GM23248 (cell line): ENCODE results near the gene RCE1. TPM values are rescaled to one million over a fixed set of nuclear protein-coding genes. Genes with fewer than 3 reads are reported as not detected.

ENCODE experiments used
- DNase-seq: peaks from one replicate; pipeline ENCODE4 v3.0.0-alpha.2; 2015
- H2AFZ ChIP-seq: fragments of 200-600 bp; sonication (generic); 2 replicates; pipeline ENCODE4 v1.6.1; 2016; ENCODE audit warnings: antibody characterized with exemption
- H3F3A ChIP-seq: fragments of 200-600 bp; sonication (generic); 2 replicates; pipeline ENCODE4 v1.6.1; 2016; ENCODE audit warnings: mild to moderate bottlenecking, antibody characterized with exemption, mixed run types; ENCODE audit not compliant: insufficient read depth
- H3K27ac ChIP-seq: fragments of 200-600 bp; sonication (generic); 2 replicates; pipeline ENCODE4 v1.5.1; 2016; ENCODE audit warnings: mild to moderate bottlenecking
- H3K27me3 ChIP-seq: fragments of 200-600 bp; sonication (generic); replicated peaks from 2 replicates; pipeline ENCODE4 v1.6.1; 2016; ENCODE audit warnings: mild to moderate bottlenecking; ENCODE audit not compliant: insufficient read depth
- H3K36me3 ChIP-seq: fragments of 200-600 bp; sonication (generic); 2 replicates; pipeline ENCODE4 v1.6.1; 2016; ENCODE audit warnings: low read depth, mild to moderate bottlenecking
- H3K4me1 ChIP-seq: fragments of 200-600 bp; sonication (generic); 2 replicates; pipeline ENCODE4 v1.6.1; 2016; ENCODE audit warnings: mild to moderate bottlenecking; ENCODE audit not compliant: insufficient read depth
- H3K4me2 ChIP-seq: fragments of 200-600 bp; sonication (generic); one replicate; pipeline ENCODE4 v1.6.1; 2016; ENCODE audit warnings: mild to moderate bottlenecking; ENCODE audit not compliant: unreplicated experiment
- H3K4me3 ChIP-seq: fragments of 200-600 bp; sonication (generic); 2 replicates; pipeline ENCODE4 v1.5.1; 2016; ENCODE audit warnings: mild to moderate bottlenecking
- H3K79me2 ChIP-seq: fragments of 200-600 bp; sonication (generic); 2 replicates; pipeline ENCODE4 v1.6.1; 2016; ENCODE audit warnings: mild to moderate bottlenecking; ENCODE audit not compliant: insufficient read depth
- H3K9ac ChIP-seq: fragments of 200-600 bp; sonication (generic); 2 replicates; pipeline ENCODE4 v1.6.1; 2016; ENCODE audit warnings: mild to moderate bottlenecking
- H3K9me2 ChIP-seq: fragments of 200-600 bp; sonication (generic); 2 replicates; pipeline ENCODE4 v1.6.1; 2016; ENCODE audit warnings: mixed run types, mild to moderate bottlenecking, moderate library complexity; ENCODE audit not compliant: insufficient read depth
- H3K9me3 ChIP-seq: fragments of 200-600 bp; sonication (generic); one replicate; pipeline ENCODE4 v1.6.1; 2017; ENCODE audit warnings: low read depth
- H4K20me1 ChIP-seq: fragments of 200-600 bp; sonication (generic); 2 replicates; pipeline ENCODE4 v1.6.0; 2016; ENCODE audit not compliant: insufficient read depth
- EZH2 ChIP-seq: fragments of 200-600 bp; sonication (generic); IDR thresholded peaks from 2 replicates; pipeline ENCODE4 v1.6.1; 2018; ENCODE audit warnings: antibody characterized with exemption, mild to moderate bottlenecking; ENCODE audit not compliant: insufficient read depth, poor library complexity, severe bottlenecking
- EZH2phosphoT487 ChIP-seq: fragments of 200-600 bp; sonication (generic); IDR thresholded peaks from 2 replicates; pipeline ENCODE4 v1.6.1; 2018; ENCODE audit warnings: antibody characterized with exemption, moderate library complexity, mild to moderate bottlenecking, low read depth; ENCODE audit not compliant: insufficient read depth
- WGBS, 2 experiments: methylation state at CpG; one replicate each; pipeline ENCODE4 v1.1.6; 2015 to 2017; ENCODE audit warnings: low lambda C conversion rate in 2 of 2, low coverage in 1 of 2; ENCODE audit errors: missing lambda C conversion rate in 2 of 2; 5-methylcytosine and 5-hydroxymethylcytosine counted together
- in situ Hi-C: fragments of 300-500 bp; cut with MboI; formaldehyde crosslinking; loops from 2 replicates; pipeline ENCODE4 v1.15.0; 2020
- polyA plus RNA-seq: library from polyadenylated mRNA; unstranded; fragments of >200 nt; fragmentation: Nextera tagmentation; extraction: Ambion mirVana; gene quantifications from 2 replicates; pipeline ENCODE4 v1.2.1, GENCODE V29; 2016
- total RNA-seq: library from RNA; depleted of rRNA; stranded (reverse); fragments of >200 nt; shearing (Covaris generic); gene quantifications from 2 replicates; pipeline ENCODE4 v1.2.3, GENCODE V29; 2014

RCE1 gene
- total and polyA plus RNA-seq, 2 experiments from 2014 or later: 16.6 to 19.2 TPM

DNA sequence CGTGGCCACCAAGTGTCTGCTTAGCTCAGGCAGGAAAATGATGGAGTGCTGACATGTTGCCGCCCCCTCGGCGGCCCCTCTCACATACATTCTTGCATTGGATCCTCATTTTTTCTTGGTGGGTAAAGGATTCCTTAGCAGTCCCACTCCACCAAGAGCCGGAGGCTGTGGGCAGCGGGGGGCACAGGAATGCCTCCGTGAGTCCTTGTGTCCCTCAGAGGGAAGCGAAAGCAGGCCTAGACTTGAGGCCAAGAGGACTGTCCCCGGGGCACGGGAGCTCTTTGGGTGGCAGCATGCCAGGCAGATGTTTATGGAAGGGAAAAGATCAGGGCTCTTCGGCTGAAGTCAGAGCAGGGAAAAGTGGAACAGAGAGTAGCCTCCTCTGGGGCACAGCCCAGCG lies 35.2 kb downstream of the RCE1 start:
- in situ Hi-C loops: no loop called here
- H3K4me2 ChIP-seq: no peak overlapping the region

DNA sequence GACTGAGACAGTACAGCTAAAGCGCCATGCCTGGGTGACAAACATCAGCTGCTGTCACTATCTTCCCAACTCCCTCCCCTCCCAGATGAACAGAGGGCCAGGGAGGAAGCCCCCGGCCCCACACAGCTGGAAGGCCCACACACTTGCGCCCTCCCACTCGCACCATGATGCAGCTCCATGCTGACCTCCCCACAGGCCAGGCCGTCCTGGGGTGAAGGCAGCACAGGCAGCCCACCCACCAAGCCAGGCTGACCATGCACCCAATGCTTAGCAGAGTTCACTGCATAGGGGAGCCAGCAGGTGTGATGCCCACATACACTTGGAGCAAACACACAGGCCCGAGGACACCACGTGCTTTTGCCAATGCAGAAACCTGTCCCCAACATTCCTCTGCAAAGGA lies 35.8 kb downstream of the RCE1 start:
- no peak overlapping the region for H3K4me2 ChIP-seq
- no peak overlapping the region for H3K27ac ChIP-seq
- H3K79me2 ChIP-seq: no peaks in the 10 kb centered on the region
- in situ Hi-C loops: no loop called here
- no peak overlapping the region for H2AFZ ChIP-seq
- H3K4me3 ChIP-seq: no peak overlapping the region
- no peaks in the 10 kb centered on the region for H3K9me2 ChIP-seq
- no peaks in the 10 kb centered on the region; the same call in none of the 2 replicates for H3F3A ChIP-seq
- 89 to 94% methylated on average over 6 of the region's 7 CpGs for WGBS, 2 experiments
- no peaks in the 10 kb centered on the region for H3K27me3 ChIP-seq
- peaks cover 14% of the 10 kb centered on the region for H3K4me1 ChIP-seq
- no peaks in the 10 kb centered on the region for H4K20me1 ChIP-seq
- no peaks in the 10 kb centered on the region for H3K9me3 ChIP-seq
- no peak for DNase-seq
- no peak overlapping the region for H3K9ac ChIP-seq
- TF ChIP-seq EZH2 (no peak), EZH2phosphoT487 (no peak)
- H3K36me3 ChIP-seq: no peaks in the 10 kb centered on the region

More for the DNA sequence above, 35.2 kb downstream of the RCE1 start:
- Histone ChIP-seq H3K4me1 (peaks cover 9% of the 10 kb centered on the region), H3K9ac (no peak overlapping the region), H3K36me3 (no peaks in the 10 kb centered on the region), H3K4me3 (no peak overlapping the region), H3K9me2 (no peaks in the 10 kb centered on the region), H3K79me2 (no peaks in the 10 kb centered on the region), H4K20me1 (no peaks in the 10 kb centered on the region), H3K27me3 (no peaks in the 10 kb centered on the region), H3F3A (no peaks in the 10 kb centered on the region; the same call in none of the 2 replicates), H3K27ac (no peak overlapping the region), H3K9me3 (no peaks in the 10 kb centered on the region), H2AFZ (no peak overlapping the region)
- TF ChIP-seq EZH2phosphoT487 (no peak), EZH2 (no peak)
- 69 to 71% methylated on average over 12 of the region's 12 CpGs for WGBS, 2 experiments
- DNase-seq: no peak

- Histone ChIP-seq H2AFZ (no peak overlapping the region), H3K4me1 (peaks cover 15% of the 10 kb centered on the region), H3K79me2 (no peaks in the 10 kb centered on the region), H3K27me3 (no peaks in the 10 kb centered on the region), H3K9ac (no peak overlapping the region), H3F3A (no peaks in the 10 kb centered on the region; the same call in none of the 2 replicates), H4K20me1 (no peaks in the 10 kb centered on the region), H3K36me3 (no peaks in the 10 kb centered on the region), H3K27ac (no peak overlapping the region), H3K4me3 (no peak overlapping the region), H3K9me2 (no peaks in the 10 kb centered on the region), H3K9me3 (no peaks in the 10 kb centered on the region), H3K4me2 (no peak overlapping the region)
- TF ChIP-seq EZH2phosphoT487: no peak
- TF ChIP-seq EZH2: no peak
- DNase-seq: no peak
- in situ Hi-C loops: no loop called here
- 85 to 89% methylated on average over 9 of the region's 9 CpGs for WGBS, 2 experiments
Measured at GRCh38 chr11:66879583-66879982, 36.3 kb downstream of the RCE1 start.

DNA sequence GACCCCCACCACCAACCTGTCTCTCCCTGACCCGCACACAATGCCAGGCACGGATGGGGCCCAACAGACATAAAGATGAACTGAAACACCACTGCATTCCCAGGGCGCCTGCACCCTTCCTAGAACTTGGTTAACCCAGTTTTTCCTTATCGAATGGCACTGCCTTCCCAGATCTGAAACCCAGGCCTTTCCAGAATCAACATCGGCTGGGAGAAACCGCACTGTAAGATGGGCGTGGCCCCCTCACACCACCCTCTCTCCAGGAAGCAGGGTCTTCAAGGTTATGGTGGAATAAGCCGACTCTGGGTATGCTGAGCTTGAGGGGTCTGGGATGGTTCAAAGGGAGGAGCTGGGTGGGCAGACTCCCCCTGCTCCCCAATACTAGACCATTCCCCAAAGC lies 36.8 kb downstream of the RCE1 start:
- H4K20me1 ChIP-seq: no peaks in the 10 kb centered on the region
- in situ Hi-C loops: no loop called here
- no peaks in the 10 kb centered on the region for H3K9me3 ChIP-seq
- H3K27ac ChIP-seq: no peak overlapping the region
- H3F3A ChIP-seq: no peaks in the 10 kb centered on the region; the same call in none of the 2 replicates
- no peaks in the 10 kb centered on the region for H3K36me3 ChIP-seq
- no peak overlapping the region for H3K9ac ChIP-seq
- no peaks in the 10 kb centered on the region for H3K9me2 ChIP-seq
- H3K4me2 ChIP-seq: no peak overlapping the region
- H3K79me2 ChIP-seq: no peaks in the 10 kb centered on the region
- peaks cover 15% of the 10 kb centered on the region for H3K4me1 ChIP-seq
- 89% methylated on average over 8 of the region's 8 CpGs for WGBS, 2 experiments
- DNase-seq: no peak
- no peak overlapping the region for H2AFZ ChIP-seq
- TF ChIP-seq EZH2phosphoT487: no peak
- no peak for TF ChIP-seq EZH2
- no peak overlapping the region for H3K4me3 ChIP-seq
- no peaks in the 10 kb centered on the region for H3K27me3 ChIP-seq
